OCI-LY1 (cell line): Measurements from ENCODE around the gene MYH7.
"Not testable (repeated sequence)": the region's sequence is repeated elsewhere in the genome, so short reads cannot be mapped to it uniquely, and the experiment has no call there.

Experiments used
- CTCF ChIP-seq: fragments of 200-600 bp; sonication (generic), shearing (Covaris generic); IDR thresholded peaks from 2 replicates; pipeline ENCODE4 v1.5.1; 2017; ENCODE audit warnings: mild to moderate bottlenecking, antibody characterized with exemption, low read length, moderate library complexity, mixed read lengths
- EZH2 ChIP-seq: fragments of 200-600 bp; sonication (generic), shearing (Covaris generic); IDR thresholded peaks from 2 replicates; pipeline ENCODE4 v1.8.0; 2017; ENCODE audit warnings: borderline replicate concordance, mixed run types, mild to moderate bottlenecking, antibody characterized with exemption, low read length, moderate library complexity, mixed read lengths

- TF ChIP-seq CTCF, EZH2: not testable (repeated sequence)
Measured at GRCh38 chr14:23419646-23420045, 15.8 kb downstream of the MYH7 start.
